ENCODE data around the gene DYNC1I2. TPM values are rescaled to one million over a fixed set of nuclear protein-coding genes. Genes with fewer than 3 reads are reported as not detected.
A peak's percentile ranks its signal among the peaks of the same experiment; 100 is the strongest.

Gene DYNC1I2
- total and polyA plus RNA-seq, 2 experiments from 2014 or later, result 79.4 to 102 TPM

DNA sequence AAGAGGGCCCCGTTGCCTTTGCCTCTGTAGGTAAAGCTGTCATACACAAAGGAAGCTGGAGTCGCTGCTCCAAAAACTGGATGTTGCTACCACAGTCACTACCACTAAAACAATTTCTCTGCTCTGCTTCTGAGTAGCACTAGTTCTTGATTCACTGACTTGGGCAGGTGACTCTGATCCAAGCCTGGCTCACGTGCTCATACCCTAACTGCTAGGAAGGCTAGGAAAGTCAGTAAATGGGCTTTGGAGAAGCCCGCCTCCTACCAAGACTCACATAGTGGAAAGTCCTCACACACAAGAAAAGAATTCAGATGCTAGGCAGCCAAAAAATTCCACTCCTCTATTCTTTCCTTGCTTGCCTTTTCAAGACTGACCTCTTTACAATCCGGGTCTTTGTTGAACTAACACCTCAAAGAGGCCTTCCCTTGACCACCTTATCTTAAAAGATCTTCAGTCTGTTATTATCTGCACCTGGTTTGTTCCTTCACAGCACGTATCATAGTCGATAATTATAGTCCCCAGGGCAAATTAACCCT lies 11.4 kb upstream of the DYNC1I2 start:
- Histone ChIP-seq H3K4me1 (ENCODE audit: insufficient read depth) (no peaks in the 10 kb centered on the region), H4K20me1 (replicated peaks; ENCODE audit: insufficient read depth) (no peaks in the 10 kb centered on the region), H3K79me2 (replicated peaks; ENCODE audit: insufficient read depth) (no peaks in the 10 kb centered on the region), H3K27me3 (ENCODE audit: insufficient read depth) (no peaks in the 10 kb centered on the region), H3F3A (replicated peaks; ENCODE audit: low read depth) (no peaks in the 10 kb centered on the region), H3K9me2 (ENCODE audit: insufficient read depth) (0 out of 2 replicates have a peak, but pooled peaks cover 4% of the 10 kb centered on the region), H2AFZ (peak overlapping the region; percentile 90; the same call in 1 of the 2 replicates), H3K4me2 (no peak overlapping the region), H3K36me3 (ENCODE audit: insufficient read depth) (no peaks in the 10 kb centered on the region), H3K27ac (ENCODE audit: low read depth) (no peak overlapping the region), H3K4me3 (no peak overlapping the region)
- H3K9me3 Mint-ChIP-seq, result no peaks in the 10 kb centered on the region; the same call in 2 of the 3 replicates
- TF ChIP-seq JUNB (IDR thresholded peaks at IDR 0.05; ENCODE audit: unreplicated experiment) (no peak), CREB1 (CRISPR knock-in tag; IDR thresholded peaks at IDR 0.05; ENCODE audit: low read depth) (no peak), EZH2 (IDR thresholded peaks at IDR 0.05; ENCODE audit: low read depth, unreplicated experiment) (no peak), ZNF331 (CRISPR knock-in tag; IDR thresholded peaks at IDR 0.05; ENCODE audit: low read depth) (no peak)
- TF ChIP-seq, protein P1, sequence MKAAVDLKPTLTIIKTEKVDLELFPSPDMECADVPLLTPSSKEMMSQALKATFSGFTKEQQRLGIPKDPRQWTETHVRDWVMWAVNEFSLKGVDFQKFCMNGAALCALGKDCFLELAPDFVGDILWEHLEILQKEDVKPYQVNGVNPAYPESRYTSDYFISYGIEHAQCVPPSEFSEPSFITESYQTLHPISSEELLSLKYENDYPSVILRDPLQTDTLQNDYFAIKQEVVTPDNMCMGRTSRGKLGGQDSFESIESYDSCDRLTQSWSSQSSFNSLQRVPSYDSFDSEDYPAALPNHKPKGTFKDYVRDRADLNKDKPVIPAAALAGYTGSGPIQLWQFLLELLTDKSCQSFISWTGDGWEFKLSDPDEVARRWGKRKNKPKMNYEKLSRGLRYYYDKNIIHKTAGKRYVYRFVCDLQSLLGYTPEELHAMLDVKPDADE (IDR thresholded peaks at IDR 0.05), result no peak
- TF ChIP-seq, protein P2, sequence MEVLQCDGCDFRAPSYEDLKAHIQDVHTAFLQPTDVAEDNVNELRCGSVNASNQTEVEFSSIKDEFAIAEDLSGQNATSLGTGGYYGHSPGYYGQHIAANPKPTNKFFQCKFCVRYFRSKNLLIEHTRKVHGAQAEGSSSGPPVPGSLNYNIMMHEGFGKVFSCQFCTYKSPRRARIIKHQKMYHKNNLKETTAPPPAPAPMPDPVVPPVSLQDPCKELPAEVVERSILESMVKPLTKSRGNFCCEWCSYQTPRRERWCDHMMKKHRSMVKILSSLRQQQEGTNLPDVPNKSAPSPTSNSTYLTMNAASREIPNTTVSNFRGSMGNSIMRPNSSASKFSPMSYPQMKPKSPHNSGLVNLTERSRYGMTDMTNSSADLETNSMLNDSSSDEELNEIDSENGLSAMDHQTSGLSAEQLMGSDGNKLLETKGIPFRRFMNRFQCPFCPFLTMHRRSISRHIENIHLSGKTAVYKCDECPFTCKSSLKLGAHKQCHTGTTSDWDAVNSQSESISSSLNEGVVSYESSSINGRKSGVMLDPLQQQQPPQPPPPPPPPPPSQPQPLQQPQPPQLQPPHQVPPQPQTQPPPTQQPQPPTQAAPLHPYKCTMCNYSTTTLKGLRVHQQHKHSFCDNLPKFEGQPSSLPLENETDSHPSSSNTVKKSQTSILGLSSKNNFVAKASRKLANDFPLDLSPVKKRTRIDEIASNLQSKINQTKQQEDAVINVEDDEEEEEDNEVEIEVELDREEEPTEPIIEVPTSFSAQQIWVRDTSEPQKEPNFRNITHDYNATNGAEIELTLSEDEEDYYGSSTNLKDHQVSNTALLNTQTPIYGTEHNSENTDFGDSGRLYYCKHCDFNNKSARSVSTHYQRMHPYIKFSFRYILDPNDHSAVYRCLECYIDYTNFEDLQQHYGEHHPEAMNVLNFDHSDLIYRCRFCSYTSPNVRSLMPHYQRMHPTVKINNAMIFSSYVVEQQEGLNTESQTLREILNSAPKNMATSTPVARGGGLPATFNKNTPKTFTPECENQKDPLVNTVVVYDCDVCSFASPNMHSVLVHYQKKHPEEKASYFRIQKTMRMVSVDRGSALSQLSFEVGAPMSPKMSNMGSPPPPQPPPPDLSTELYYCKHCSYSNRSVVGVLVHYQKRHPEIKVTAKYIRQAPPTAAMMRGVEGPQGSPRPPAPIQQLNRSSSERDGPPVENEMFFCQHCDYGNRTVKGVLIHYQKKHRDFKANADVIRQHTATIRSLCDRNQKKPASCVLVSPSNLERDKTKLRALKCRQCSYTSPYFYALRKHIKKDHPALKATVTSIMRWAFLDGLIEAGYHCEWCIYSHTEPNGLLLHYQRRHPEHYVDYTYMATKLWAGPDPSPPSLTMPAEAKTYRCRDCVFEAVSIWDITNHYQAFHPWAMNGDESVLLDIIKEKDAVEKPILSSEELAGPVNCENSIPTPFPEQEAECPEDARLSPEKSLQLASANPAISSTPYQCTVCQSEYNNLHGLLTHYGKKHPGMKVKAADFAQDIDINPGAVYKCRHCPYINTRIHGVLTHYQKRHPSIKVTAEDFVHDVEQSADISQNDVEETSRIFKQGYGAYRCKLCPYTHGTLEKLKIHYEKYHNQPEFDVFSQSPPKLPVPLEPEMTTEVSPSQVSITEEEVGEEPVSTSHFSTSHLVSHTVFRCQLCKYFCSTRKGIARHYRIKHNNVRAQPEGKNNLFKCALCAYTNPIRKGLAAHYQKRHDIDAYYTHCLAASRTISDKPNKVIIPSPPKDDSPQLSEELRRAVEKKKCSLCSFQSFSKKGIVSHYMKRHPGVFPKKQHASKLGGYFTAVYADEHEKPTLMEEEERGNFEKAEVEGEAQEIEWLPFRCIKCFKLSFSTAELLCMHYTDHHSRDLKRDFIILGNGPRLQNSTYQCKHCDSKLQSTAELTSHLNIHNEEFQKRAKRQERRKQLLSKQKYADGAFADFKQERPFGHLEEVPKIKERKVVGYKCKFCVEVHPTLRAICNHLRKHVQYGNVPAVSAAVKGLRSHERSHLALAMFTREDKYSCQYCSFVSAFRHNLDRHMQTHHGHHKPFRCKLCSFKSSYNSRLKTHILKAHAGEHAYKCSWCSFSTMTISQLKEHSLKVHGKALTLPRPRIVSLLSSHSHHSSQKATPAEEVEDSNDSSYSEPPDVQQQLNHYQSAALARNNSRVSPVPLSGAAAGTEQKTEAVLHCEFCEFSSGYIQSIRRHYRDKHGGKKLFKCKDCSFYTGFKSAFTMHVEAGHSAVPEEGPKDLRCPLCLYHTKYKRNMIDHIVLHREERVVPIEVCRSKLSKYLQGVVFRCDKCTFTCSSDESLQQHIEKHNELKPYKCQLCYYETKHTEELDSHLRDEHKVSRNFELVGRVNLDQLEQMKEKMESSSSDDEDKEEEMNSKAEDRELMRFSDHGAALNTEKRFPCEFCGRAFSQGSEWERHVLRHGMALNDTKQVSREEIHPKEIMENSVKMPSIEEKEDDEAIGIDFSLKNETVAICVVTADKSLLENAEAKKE (CRISPR knock-in tag; IDR thresholded peaks at IDR 0.05), result no peak
- TF ChIP-seq, protein P3, sequence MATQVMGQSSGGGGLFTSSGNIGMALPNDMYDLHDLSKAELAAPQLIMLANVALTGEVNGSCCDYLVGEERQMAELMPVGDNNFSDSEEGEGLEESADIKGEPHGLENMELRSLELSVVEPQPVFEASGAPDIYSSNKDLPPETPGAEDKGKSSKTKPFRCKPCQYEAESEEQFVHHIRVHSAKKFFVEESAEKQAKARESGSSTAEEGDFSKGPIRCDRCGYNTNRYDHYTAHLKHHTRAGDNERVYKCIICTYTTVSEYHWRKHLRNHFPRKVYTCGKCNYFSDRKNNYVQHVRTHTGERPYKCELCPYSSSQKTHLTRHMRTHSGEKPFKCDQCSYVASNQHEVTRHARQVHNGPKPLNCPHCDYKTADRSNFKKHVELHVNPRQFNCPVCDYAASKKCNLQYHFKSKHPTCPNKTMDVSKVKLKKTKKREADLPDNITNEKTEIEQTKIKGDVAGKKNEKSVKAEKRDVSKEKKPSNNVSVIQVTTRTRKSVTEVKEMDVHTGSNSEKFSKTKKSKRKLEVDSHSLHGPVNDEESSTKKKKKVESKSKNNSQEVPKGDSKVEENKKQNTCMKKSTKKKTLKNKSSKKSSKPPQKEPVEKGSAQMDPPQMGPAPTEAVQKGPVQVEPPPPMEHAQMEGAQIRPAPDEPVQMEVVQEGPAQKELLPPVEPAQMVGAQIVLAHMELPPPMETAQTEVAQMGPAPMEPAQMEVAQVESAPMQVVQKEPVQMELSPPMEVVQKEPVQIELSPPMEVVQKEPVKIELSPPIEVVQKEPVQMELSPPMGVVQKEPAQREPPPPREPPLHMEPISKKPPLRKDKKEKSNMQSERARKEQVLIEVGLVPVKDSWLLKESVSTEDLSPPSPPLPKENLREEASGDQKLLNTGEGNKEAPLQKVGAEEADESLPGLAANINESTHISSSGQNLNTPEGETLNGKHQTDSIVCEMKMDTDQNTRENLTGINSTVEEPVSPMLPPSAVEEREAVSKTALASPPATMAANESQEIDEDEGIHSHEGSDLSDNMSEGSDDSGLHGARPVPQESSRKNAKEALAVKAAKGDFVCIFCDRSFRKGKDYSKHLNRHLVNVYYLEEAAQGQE (IDR thresholded peaks at IDR 0.05; ENCODE audit: unreplicated experiment), result no peak
- ATAC-seq (peak; percentile 48), DNase-seq (ENCODE audit: low spot score) (peak; percentile 3)
- H3K4me3 Mint-ChIP-seq, result no peak overlapping the region
- no peaks in the 10 kb centered on the region for H3K36me3 Mint-ChIP-seq (ENCODE audit: low read depth)
- H3K27me3 Mint-ChIP-seq (ENCODE audit: insufficient read depth, low read depth, poor library complexity), result no peaks in the 10 kb centered on the region
- no peaks in the 10 kb centered on the region for H3K4me1 Mint-ChIP-seq
- no peak overlapping the region for H3K27ac Mint-ChIP-seq

All from GM23338 (cell line).